ENCODE measurements around the gene ALPL. TPM values are rescaled to one million over a fixed set of nuclear protein-coding genes. Genes with fewer than 3 reads are reported as not detected.

The ALPL gene
- total RNA-seq, 1 donor from 2014 or later, result 11.7 TPM

DNA sequence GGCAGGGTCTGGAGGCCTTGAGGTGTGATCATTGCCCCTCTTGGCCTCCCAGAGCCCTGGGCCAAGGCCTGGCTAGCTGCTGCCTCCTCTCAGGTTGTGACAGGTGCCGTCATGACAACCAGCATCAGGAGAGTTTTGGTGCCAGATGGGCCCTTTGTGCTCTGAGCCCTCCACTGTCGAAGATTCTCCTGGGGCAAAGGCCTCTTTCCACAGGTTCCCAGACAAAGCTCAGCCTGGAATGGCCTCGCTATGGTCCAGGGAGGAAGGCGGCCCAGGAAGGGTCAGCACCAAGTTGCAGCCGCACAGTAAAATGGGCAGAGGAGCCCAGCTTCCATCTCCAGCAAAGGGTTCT, 78.4 kb downstream of the ALPL start:
- no peaks in the 10 kb centered on the region for H3K36me3 Mint-ChIP-seq (ENCODE audit: low read depth, unreplicated experiment)
- DNase-seq (ENCODE audit: low spot score), result no peak
- H3K27me3 Mint-ChIP-seq (ENCODE audit: unreplicated experiment), result peaks cover 7% of the 10 kb centered on the region
- no peak overlapping the region for H3K4me3 Mint-ChIP-seq (ENCODE audit: unreplicated experiment)
- no peak overlapping the region for H3K27ac Mint-ChIP-seq (ENCODE audit: unreplicated experiment)
- peaks cover 7% of the 10 kb centered on the region for H3K4me1 Mint-ChIP-seq (ENCODE audit: unreplicated experiment)
- TF ChIP-seq, protein P1, sequence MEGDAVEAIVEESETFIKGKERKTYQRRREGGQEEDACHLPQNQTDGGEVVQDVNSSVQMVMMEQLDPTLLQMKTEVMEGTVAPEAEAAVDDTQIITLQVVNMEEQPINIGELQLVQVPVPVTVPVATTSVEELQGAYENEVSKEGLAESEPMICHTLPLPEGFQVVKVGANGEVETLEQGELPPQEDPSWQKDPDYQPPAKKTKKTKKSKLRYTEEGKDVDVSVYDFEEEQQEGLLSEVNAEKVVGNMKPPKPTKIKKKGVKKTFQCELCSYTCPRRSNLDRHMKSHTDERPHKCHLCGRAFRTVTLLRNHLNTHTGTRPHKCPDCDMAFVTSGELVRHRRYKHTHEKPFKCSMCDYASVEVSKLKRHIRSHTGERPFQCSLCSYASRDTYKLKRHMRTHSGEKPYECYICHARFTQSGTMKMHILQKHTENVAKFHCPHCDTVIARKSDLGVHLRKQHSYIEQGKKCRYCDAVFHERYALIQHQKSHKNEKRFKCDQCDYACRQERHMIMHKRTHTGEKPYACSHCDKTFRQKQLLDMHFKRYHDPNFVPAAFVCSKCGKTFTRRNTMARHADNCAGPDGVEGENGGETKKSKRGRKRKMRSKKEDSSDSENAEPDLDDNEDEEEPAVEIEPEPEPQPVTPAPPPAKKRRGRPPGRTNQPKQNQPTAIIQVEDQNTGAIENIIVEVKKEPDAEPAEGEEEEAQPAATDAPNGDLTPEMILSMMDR (IDR thresholded peaks at IDR 0.05; ENCODE audit: unreplicated experiment), result no peak
- no peaks in the 10 kb centered on the region for H3K9me3 Mint-ChIP-seq (ENCODE audit: unreplicated experiment)

DNA sequence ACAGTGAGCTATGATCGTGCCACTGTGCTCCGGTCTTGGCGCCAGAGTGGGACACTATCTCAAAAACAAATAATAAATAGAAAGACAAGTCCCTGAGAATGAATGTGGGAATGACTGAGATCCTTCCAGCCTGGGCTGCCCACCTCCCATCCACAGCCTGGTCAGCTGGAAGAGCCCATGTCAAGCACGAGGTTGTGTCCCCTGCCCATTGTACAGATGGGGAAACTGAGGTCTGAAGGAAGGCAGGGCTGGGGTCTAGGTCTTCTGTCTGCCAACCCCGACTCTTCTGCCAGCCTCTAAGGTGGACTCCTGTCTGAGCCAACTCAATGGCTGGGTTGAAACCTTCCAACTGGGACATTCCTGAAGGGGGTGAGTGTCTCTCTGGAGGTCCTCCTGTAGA, 80.4 kb downstream of the ALPL start:
- peaks cover 9% of the 10 kb centered on the region for H3K27me3 Mint-ChIP-seq (ENCODE audit: unreplicated experiment)
- peaks cover 3% of the 10 kb centered on the region for H3K4me1 Mint-ChIP-seq (ENCODE audit: unreplicated experiment)

DNA sequence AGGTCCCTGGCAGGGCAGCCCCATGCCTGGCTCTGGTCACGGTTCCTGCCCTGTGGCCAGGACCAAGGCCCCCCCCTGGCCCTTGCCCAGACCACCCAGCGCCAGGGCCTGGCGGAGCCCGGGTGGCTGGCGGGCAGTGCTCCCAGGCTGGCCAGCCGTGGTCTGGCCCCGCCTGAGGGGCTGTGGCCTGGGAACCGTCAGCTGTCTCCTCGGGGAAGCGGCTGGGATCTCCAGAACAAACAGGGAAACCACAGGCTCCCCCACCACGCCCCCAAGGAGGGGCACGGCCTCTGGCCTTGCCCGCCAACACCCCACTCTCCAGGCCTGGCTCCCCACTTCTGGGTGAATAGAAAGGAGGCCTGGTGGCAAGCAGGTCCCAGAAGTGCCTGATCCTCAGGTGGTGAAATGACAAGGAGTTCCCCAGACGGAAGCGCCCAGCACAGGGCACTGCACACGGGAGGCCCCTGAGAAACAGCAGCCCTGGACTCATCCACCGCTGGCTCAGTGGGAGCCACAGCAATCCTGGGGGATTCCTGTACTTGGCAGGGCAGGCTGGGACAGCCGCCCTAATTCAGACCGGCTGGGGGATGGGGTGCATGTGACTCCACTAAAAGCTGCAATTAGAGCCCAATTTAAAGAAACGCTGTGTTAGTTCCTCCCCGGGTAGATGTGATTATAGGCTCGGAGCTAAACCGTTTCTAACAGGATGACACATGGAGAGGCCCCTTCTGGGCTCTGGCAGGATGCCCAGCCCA, 81.1 kb downstream of the ALPL start:
- TF ChIP-seq, protein P1 (IDR thresholded peaks at IDR 0.05; ENCODE audit: unreplicated experiment), result no peak
- H3K36me3 Mint-ChIP-seq (ENCODE audit: low read depth, unreplicated experiment), result no peaks in the 10 kb centered on the region
- no peak overlapping the region for H3K27ac Mint-ChIP-seq (ENCODE audit: unreplicated experiment)
- H3K9me3 Mint-ChIP-seq (ENCODE audit: unreplicated experiment), result no peaks in the 10 kb centered on the region
- no peak overlapping the region for H3K4me3 Mint-ChIP-seq (ENCODE audit: unreplicated experiment)
- H3K27me3 Mint-ChIP-seq (ENCODE audit: unreplicated experiment), result peaks cover 6% of the 10 kb centered on the region
- no peak for DNase-seq (ENCODE audit: low spot score)
- H3K4me1 Mint-ChIP-seq (ENCODE audit: unreplicated experiment), result no peaks in the 10 kb centered on the region

More for the DNA sequence above, 80.4 kb downstream of the ALPL start:
- Mint-ChIP-seq H3K36me3 (ENCODE audit: low read depth, unreplicated experiment) (no peaks in the 10 kb centered on the region), H3K27ac (ENCODE audit: unreplicated experiment) (no peak overlapping the region), H3K9me3 (ENCODE audit: unreplicated experiment) (no peaks in the 10 kb centered on the region), H3K4me3 (ENCODE audit: unreplicated experiment) (no peak overlapping the region)
- TF ChIP-seq, protein P1 (IDR thresholded peaks at IDR 0.05; ENCODE audit: unreplicated experiment), result no peak
- no peak for DNase-seq (ENCODE audit: low spot score)

DNA sequence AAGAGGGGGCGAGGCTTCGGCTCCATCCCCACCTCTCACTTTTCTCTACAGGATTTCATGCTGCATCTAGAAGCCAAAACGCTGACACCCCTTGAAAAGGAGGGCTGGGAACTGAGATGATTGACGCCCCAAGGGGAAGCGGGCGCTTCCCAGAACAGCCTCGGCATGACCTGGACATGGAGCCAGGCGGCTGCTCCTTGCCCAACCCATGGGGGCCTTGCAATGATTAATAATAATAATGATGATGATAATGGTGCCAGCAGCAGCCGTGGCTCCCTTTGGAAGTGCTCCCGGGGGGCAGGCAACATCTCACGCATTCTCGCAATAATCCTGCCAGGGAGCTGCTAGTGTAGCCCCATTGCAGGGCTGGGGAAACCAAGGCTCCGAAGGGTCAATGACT, 81.7 kb downstream of the ALPL start:
- Mint-ChIP-seq H3K4me1 (ENCODE audit: unreplicated experiment) (no peaks in the 10 kb centered on the region), H3K27me3 (ENCODE audit: unreplicated experiment) (peaks cover 5% of the 10 kb centered on the region), H3K27ac (ENCODE audit: unreplicated experiment) (no peak overlapping the region), H3K4me3 (ENCODE audit: unreplicated experiment) (no peak overlapping the region), H3K36me3 (ENCODE audit: low read depth, unreplicated experiment) (no peaks in the 10 kb centered on the region), H3K9me3 (ENCODE audit: unreplicated experiment) (no peaks in the 10 kb centered on the region)
- TF ChIP-seq, protein P1 (IDR thresholded peaks at IDR 0.05; ENCODE audit: unreplicated experiment), result no peak
- no peak for DNase-seq (ENCODE audit: low spot score)

DNA sequence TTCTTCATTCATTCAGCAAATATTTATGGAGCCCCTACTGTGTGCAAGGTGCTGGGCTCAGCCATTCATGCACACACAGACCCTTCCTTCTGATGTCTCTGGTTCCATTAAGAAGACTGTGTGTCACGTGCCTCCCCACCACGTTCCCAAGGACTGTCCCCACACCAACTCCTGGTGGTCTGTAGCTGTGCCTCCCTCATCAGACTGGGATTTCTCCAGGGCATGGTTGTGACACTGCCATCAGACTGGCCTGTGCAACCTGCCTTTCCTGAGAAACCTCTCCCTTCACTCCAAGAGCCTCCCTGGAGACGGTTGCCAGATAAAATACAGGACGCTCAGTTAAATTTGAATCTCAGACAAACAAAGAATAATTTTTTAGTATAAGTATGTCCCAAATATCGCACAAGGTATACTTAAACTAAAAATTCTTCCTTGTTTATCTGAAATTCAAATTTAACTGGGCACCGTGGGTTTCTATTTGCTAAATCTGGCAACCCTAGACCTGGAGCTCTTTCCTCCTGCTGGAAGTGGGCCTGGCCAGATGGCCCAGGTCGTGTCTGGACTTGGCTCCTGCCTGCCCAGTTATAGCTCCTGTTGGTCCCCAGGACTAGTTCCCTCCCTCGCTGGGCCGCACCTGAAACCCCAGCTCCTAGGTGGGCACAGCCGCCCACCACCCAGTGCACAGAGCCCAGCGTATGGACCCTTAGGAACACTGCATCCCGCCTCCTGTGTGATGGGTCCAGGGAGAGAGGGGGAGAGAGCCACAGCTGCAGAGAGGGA, 83.1 kb downstream of the ALPL start:
- Mint-ChIP-seq H3K4me1 (ENCODE audit: unreplicated experiment) (no peaks in the 10 kb centered on the region), H3K27me3 (ENCODE audit: unreplicated experiment) (peaks cover 5% of the 10 kb centered on the region), H3K36me3 (ENCODE audit: low read depth, unreplicated experiment) (no peaks in the 10 kb centered on the region), H3K9me3 (ENCODE audit: unreplicated experiment) (no peaks in the 10 kb centered on the region), H3K27ac (ENCODE audit: unreplicated experiment) (no peak overlapping the region), H3K4me3 (ENCODE audit: unreplicated experiment) (no peak overlapping the region)
- TF ChIP-seq, protein P1 (IDR thresholded peaks at IDR 0.05; ENCODE audit: unreplicated experiment), result no peak
- no peak for DNase-seq (ENCODE audit: low spot score)
